ENCODE measurements around the gene GAN. TPM values are rescaled to one million over a fixed set of nuclear protein-coding genes. Genes with fewer than 3 reads are reported as not detected.

Gene GAN
- total RNA-seq, 2 experiments from 2014 or later = 4.5 to 4.7 TPM

DNA sequence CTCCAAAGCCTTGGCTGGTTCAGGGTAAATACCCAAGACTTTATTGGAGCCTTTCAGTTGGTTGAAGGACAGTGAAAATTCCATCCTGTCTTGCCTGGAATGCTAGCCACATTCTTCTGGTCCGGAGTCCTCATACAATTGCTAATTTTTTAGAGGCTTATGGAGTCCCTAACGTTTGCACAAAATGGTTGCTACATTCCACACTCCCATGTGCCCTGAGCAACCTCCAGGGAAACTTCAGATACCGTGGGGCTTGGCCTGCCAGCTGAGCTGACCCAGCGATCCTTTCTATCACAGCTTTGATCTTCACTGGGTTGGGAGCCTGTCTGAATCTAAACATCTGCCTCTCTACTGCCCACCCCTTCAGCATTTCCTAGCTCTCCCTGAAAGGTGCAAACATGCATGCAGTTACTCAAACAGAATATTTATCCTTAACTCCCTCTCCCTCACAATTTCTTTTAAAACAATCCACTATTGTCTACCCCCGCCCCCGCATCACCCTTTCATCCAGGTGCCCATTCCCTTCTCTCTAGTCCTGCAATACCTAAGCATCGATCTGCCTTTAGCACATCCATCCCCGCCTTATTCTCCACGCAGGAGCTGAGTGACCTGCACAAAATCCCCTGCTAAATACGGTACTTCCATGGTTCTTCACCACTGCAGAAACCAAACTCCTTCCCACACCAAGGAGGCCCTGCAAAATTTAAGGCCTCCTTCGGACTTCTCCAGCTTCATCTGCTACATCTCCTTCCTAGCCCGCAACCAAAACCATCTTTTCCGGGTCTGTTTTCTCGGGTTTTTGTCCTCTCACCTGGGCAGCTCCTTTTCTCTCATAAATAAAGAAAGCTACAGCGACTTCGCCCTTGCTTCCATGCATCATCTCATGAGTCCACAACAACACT, 810 bp upstream of the GAN start:
- Histone ChIP-seq H3K4me3 (ENCODE audit: low read length) (peak overlapping the region; percentile 78), H3K27me3 (ENCODE audit: control insufficient read depth in 1 of 2, insufficient read depth in 2 of 2, low read length in 2 of 2) (no peaks in the 10 kb centered on the region), H3K9me3 (ENCODE audit: control insufficient read depth in 1 of 2, insufficient read depth in 1 of 2, low read length in 2 of 2) (no peaks in the 10 kb centered on the region), H3K27ac (ENCODE audit: low read depth in 1 of 2, low read length in 2 of 2) (peak overlapping the region in 1 of 2 donors; percentile 41), H3K36me3 (ENCODE audit: insufficient read depth, low read length) (no peaks in the 10 kb centered on the region), H3K4me1 (ENCODE audit: insufficient read depth, low read length) (peaks cover 27% of the 10 kb centered on the region)
- Mint-ChIP-seq H3K36me3 (ENCODE audit: low read depth) (peaks cover 19% of the 10 kb centered on the region), H3K4me3 (peak overlapping the region; percentile 94), H3K9me3 (no peaks in the 10 kb centered on the region), H3K27ac (peak overlapping the region; percentile 89), H3K27me3 (no peaks in the 10 kb centered on the region), H3K4me1 (ENCODE audit: low read depth) (peaks cover 57% of the 10 kb centered on the region)
- DNase-seq (peak in 1 of 14 experiments; percentile 3), ATAC-seq (ENCODE audit: poor library complexity) (no peak)
- ChIA-PET CTCF (interaction anchor here (0.8 kb wide), 1 partner anchor 416 kb away, joined by 3 read pairs; no protein-coding TSS in a partner anchor), POLR2A (interaction anchor here (1.0 to 1.9 kb wide), 11 partner anchors 9 to 856 kb away, joined by 3 to 8 read pairs (median 5); partner anchors contain the start of genes ATMIN, C16orf46, CENPN and CMC2)
- TF ChIP-seq, protein P1, sequence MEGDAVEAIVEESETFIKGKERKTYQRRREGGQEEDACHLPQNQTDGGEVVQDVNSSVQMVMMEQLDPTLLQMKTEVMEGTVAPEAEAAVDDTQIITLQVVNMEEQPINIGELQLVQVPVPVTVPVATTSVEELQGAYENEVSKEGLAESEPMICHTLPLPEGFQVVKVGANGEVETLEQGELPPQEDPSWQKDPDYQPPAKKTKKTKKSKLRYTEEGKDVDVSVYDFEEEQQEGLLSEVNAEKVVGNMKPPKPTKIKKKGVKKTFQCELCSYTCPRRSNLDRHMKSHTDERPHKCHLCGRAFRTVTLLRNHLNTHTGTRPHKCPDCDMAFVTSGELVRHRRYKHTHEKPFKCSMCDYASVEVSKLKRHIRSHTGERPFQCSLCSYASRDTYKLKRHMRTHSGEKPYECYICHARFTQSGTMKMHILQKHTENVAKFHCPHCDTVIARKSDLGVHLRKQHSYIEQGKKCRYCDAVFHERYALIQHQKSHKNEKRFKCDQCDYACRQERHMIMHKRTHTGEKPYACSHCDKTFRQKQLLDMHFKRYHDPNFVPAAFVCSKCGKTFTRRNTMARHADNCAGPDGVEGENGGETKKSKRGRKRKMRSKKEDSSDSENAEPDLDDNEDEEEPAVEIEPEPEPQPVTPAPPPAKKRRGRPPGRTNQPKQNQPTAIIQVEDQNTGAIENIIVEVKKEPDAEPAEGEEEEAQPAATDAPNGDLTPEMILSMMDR (IDR thresholded peaks at IDR 0.05) = no peak
- intact Hi-C loops (cut with DNase I, micrococcal nuclease) = loop anchor here in 1 of 2 experiments (2.0 to 10.0 kb wide), 6 partner anchors 128 to 853 kb away; partner anchors contain the start of genes ATMIN, C16orf46, CMIP and GCSH

GRCh38 chr16:81315271-81316175, 761 bp downstream of the GAN start:
- H3K27me3 ChIP-seq (ENCODE audit: control insufficient read depth in 1 of 2, insufficient read depth in 2 of 2, low read length in 2 of 2) = no peaks in the 10 kb centered on the region
- intact Hi-C loops (cut with DNase I, micrococcal nuclease) = loop anchor here in 1 of 2 experiments (2.0 to 10.0 kb wide), 4 partner anchors 219 to 702 kb away; partner anchors contain the start of genes ATMIN and GCSH
- TF ChIP-seq, protein P1 (IDR thresholded peaks at IDR 0.05) = no peak
- Mint-ChIP-seq H3K4me1 (ENCODE audit: low read depth) (peaks cover 67% of the 10 kb centered on the region), H3K9me3 (no peaks in the 10 kb centered on the region), H3K27ac (peak overlapping the region; percentile 78), H3K27me3 (no peaks in the 10 kb centered on the region), H3K36me3 (ENCODE audit: low read depth) (peaks cover 19% of the 10 kb centered on the region), H3K4me3 (peak overlapping the region; percentile 95)
- ATAC-seq (ENCODE audit: poor library complexity) (no peak), DNase-seq (peak in 13 of 14 experiments; percentile 8 to 60 (median 33))
- no peak overlapping the region for H3K27ac ChIP-seq (ENCODE audit: low read depth in 1 of 2, low read length in 2 of 2)
- peaks cover 27% of the 10 kb centered on the region for H3K4me1 ChIP-seq (ENCODE audit: insufficient read depth, low read length)
- H3K36me3 ChIP-seq (ENCODE audit: insufficient read depth, low read length) = no peaks in the 10 kb centered on the region
- POLR2A ChIA-PET = interaction anchor here (1.0 to 1.9 kb wide), 7 partner anchors 239 to 854 kb away, joined by 3 to 8 read pairs (median 7); partner anchors contain the start of genes ATMIN, C16orf46, CENPN and CMC2
- no peaks in the 10 kb centered on the region for H3K9me3 ChIP-seq (ENCODE audit: control insufficient read depth in 1 of 2, insufficient read depth in 1 of 2, low read length in 2 of 2)
- H3K4me3 ChIP-seq (ENCODE audit: low read length) = peak overlapping the region; percentile 78
- CTCF ChIA-PET = no interaction called here

DNA sequence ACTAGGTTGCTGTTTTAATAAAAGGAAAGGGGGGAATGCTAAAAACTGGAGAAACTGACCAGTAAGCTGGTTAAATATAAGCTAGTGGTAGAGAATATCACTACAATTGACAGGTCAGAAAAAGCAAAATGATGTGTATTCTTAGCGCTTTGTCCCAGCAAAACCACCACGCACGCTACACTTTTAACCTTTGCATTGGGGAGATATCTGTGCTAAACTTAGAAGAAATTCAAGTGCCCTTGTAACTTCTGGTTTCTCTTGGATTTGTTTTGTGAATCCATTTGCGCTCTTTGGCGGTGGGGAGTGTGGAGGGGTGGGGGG, 1.4 kb downstream of the GAN start:
- Mint-ChIP-seq H3K4me3 (peak overlapping the region; percentile 95), H3K9me3 (no peaks in the 10 kb centered on the region), H3K4me1 (ENCODE audit: low read depth) (peaks cover 65% of the 10 kb centered on the region), H3K27ac (peak overlapping the region; percentile 78), H3K36me3 (ENCODE audit: low read depth) (peaks cover 17% of the 10 kb centered on the region), H3K27me3 (no peaks in the 10 kb centered on the region)
- CTCF ChIA-PET = no interaction called here
- peak overlapping the region; percentile 78 for H3K4me3 ChIP-seq (ENCODE audit: low read length)
- DNase-seq (no peak), ATAC-seq (ENCODE audit: poor library complexity) (no peak)
- H3K9me3 ChIP-seq (ENCODE audit: control insufficient read depth in 1 of 2, insufficient read depth in 1 of 2, low read length in 2 of 2) = no peaks in the 10 kb centered on the region
- intact Hi-C loops (cut with DNase I, micrococcal nuclease) = loop anchor here in 1 of 2 experiments (5.0 to 10.0 kb wide), 2 partner anchors 281 to 701 kb away; partner anchors contain the start of gene ATMIN
- no peaks in the 10 kb centered on the region for H3K36me3 ChIP-seq (ENCODE audit: insufficient read depth, low read length)
- peaks cover 27% of the 10 kb centered on the region for H3K4me1 ChIP-seq (ENCODE audit: insufficient read depth, low read length)
- H3K27me3 ChIP-seq (ENCODE audit: control insufficient read depth in 1 of 2, insufficient read depth in 2 of 2, low read length in 2 of 2) = no peaks in the 10 kb centered on the region
- TF ChIP-seq, protein P1 (IDR thresholded peaks at IDR 0.05) = no peak
- no peak overlapping the region for H3K27ac ChIP-seq (ENCODE audit: low read depth in 1 of 2, low read length in 2 of 2)
- POLR2A ChIA-PET = no interaction called here
